Superior temporal gyrus (tissue), 1 donor: ENCODE results near the gene DSC3.

Source experiments
- DNase-seq: peaks from one replicate; pipeline ENCODE4 v3.0.0-alpha.2; 2016; ENCODE audit errors: extremely low spot score

The DSC3 gene

DNA sequence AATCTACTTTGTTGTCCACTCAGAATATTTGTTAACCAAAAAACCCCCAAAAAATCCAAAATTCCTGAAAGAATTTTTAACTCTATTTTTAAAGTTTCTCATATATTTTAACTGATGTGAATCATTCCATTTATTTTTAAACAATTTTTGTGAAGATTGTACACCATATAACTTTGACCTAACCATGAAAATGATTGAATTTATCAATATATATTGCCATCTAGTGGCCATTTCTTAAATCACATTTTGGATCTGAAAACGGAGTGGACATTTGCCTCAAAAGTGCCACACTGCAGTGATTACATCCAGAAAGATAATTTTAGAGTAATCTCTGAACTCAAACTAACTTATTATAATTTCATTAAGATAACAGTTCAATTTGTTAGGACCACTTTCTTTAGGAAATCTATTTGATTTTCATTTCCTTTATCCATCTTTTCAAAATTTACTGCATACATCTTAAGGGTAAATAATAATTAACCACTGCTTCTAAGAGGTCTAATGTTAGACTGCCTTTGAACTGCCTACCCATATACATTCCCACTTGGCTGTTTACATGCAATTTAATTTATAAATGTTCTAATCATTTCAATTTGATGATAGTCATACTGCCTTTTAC lies 71.1 kb downstream of the DSC3 start:
- DNase-seq: peak; percentile 90

DNA sequence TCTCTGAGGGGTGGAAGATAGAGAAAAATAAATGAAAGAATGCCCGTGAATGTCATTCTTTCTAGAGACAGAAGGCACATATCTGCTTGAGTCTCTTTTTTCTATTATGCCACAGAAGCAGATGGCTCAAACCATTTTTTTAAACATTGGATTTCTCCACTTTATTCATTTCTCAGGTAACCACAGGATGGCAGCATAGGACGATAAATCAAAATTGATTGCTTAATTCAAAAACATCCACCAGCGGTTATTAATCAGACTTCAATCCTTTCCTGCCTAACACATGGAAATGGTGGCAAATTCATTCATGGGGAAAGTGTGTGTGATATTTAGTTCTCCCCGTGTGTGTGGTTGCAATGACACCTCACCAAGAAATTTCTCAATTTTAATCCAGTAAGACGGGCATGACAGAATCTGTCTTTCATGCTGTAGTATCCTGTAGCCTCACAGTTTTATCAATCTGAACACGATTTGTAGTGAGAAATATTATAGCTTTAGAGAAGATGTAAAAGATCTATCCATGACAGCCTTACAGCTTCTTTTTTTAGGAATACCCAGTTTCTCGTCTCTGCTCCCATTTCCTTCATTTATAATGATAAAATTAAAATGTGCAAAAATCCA lies 72.2 kb downstream of the DSC3 start:
- DNase-seq: peak; percentile 80

DNA sequence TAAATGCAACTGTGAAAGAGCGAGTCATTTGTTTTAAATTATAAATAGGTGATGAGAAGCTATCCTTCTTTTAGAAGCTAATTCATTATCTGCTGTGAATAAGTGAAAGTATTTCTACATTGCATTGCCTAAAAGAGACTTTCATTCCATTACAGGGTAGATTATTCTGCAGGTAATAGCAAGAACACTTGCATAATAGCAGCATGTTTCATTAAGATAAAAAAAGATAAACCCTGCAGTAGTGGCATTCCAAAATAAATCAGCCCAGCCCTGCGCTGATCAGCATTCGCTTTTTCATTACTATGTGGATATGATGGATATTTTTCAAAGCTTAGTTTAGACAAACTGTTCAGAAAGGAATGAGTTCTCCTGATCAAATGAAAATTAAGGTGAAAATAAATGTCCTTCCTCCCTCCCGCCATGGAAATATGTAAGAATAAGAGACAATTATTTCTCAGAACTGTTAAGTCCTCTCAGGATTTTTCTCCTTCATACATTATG lies 72.8 kb downstream of the DSC3 start:
- DNase-seq: no peak

DNA sequence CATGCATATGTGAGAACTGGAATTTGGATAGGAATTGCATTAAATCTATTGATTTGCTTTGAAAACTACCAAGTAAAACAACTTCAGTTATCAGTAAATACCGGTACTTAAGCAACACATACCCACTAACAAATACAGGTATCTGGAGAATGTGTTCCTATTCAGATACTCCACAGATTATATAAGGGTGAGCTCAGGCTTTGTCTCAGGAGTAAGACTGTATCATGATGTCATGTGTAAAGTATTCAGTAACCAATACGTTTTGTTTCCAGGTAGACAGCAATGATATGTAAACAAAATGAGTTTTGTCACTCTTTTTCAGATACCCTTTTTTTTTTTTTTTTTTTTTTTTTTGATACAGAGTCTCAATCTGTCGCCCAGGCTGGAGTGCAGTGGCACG lies 74.8 kb downstream of the DSC3 start:
- no peak for DNase-seq

DNA sequence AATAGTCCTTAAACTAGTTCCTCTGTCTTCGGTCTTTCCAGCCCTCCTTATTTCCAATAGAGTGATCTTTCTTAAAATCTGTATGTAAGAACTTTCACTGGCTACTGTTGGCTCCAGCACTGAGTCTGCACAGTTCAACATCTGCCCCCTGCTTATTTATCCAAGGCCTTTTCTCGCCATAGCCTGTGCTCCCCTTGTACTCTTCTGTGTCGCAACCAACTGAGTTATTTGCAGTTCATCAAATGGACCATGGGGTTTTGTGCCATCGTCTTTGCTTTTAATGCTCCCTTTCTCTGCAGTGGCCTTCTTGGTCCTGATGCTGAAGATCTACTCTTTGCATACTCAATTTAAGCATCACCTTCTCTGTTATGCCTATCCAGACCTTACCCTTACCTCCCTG lies 77.3 kb downstream of the DSC3 start:
- no peak for DNase-seq

DNA sequence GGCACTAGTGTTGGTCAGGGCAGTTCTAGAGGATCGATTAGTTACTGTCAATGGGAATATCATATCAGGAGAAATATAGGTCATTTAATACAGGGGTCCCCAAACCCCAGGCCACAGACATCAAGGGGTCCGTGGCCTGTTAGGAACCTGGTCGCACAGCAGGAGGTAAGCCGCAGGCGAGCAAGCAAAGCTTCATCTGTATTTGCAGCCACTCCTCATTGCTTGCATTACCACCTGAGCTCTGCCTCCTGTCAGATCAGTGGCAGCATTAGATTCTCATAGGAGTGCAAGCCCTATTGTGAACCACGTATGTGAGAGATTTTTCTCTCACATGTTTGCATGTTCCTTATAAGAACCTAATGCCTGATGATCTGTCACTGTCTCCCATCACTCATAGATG lies 81.9 kb downstream of the DSC3 start:
- DNase-seq: no peak

DNA sequence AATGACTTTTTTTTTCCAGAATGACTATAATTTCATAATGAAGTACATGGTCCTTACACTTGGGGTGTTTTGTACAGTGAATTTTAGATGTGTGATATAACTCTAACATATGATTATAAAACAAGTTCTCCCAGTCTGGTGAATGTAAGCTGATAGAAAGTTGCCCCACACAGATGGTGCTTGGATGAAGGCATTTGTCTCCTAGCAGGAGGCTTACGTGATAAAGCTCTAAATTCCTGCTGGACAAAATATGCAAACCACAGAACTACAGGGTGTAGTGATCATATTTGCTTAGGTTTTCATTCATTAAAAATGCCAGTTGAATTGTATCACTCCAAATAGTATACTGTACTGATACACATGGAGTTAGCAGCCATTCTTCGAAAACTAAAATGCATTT lies 85.5 kb downstream of the DSC3 start:
- DNase-seq: no peak

DNA sequence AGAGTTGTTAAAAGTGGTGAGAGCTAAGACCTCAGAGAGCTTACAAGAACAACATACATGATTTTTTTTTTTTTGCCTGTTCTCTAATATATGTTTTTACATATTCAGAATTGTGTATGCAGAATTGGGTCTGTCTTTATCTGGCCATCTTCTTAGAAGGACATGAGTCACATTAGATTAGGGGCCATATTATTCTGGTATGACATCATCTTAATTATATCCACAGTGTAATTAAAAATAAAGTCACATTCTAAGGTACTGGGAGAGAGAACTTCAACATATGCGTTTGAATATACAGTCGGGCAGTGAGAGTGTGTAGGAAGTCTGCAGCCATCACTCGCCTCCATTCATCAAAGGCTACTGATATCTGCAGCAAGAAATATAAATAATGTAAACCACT lies 88.3 kb downstream of the DSC3 start:
- DNase-seq: no peak

DNA sequence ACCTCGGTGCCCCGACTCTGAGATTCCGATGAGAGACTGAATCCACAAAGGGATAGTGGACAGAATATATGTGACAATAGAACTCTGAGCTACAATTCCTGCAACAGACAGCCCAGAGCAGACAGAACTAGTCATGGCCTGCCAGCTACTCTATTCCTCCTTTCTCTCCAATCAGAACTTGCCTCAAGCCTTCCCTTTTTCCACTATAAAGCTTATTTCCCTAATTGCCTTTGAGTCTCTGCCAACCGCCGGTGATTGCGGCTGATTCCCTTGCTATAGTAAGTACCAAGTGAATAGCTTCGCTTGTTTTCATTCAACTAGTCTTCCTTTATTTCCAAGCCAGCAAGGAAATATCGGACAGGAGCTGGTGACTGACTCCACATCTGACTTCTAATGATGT lies 96.8 kb downstream of the DSC3 start:
- peak; percentile 18 for DNase-seq

DNA sequence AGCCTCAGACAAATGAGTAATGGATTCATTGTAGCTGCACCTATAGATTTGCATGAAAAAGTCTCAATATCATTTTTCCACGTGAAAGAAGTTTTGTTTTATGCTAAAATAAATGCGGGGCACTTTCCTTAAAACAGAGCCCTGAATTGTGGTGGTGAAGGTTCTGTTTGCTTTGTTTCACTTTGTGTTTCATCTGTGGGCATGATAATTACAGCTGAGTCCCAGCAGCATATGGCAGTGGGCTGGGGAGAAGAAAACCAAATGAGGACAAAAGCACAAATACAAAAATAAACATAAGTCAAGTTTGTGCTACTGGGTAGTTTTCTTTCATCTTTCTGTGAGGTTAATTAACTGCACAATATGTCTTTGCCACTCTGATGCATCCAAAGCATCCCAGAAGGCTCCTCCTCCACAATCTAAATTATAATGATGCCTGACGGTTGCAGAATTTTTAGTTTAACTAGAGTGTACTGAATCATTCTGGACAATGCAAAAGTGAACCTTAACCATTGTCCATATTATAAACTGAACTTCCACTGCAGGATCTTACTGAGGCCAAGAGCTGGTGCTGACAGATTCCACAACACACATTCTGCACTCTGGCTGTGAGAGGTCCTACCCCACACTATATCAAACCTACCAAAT lies 97.6 kb downstream of the DSC3 start:
- peak; percentile 21 for DNase-seq

DNA sequence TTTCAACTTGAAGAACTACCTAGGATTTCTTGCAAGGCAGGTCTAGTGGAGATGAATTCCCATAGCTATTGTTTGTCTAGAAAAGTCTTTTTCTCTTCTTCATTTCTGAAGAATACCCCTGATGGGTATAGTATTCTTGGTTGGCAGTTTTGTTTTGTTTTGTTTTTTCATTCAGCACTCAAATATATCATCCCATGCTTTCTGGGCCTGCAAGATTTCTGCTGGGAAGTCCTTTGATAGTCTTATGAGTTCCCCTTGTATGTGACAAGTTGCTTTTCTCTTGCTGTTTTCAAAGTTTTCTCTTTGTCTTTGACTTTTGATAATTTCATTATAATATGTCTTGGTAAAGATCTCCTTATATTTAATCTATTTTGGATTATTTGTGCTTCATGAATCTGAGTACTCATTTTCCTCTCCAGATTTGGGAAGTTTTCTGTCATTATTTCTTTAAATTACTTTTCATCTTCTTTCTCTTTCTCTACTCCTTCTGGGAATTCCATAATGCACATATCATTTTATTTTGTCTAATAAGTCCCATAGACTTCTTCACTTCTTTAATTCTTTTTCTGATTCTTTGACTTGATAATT lies 101.5 kb downstream of the DSC3 start:
- no peak for DNase-seq
